NCI-H1105 treated with DMSO at 0.1 percent for 48 hours (cell line): ENCODE data around the gene USP11.
"Not testable (repeated sequence)": the region's sequence is repeated elsewhere in the genome, so short reads cannot be mapped to it uniquely, and the experiment has no call there.

Experiments used
- DNase-seq: peaks from one replicate; lab custom pipeline; 2025; lab: John Stamatoyannopoulos, UW

Gene USP11

GRCh38 chrX:47247206-47247998 lies 14.6 kb downstream of the USP11 start:
- no peak for DNase-seq

- no peak for DNase-seq
These were observed 15.2 kb downstream of the USP11 start for GRCh38 chrX:47247999-47248320.

GRCh38 chrX:47248576-47248975 lies 15.8 kb downstream of the USP11 start:
- DNase-seq, result no peak

GRCh38 chrX:47250017-47250347 lies 17.2 kb downstream of the USP11 start:
- DNase-seq, result no peak

GRCh38 chrX:47257620-47258019 lies 24.8 kb downstream of the USP11 start:
- not testable (repeated sequence) for DNase-seq

- no peak for DNase-seq
These were observed 31.8 kb downstream of the USP11 start for GRCh38 chrX:47264483-47265173.

GRCh38 chrX:47266643-47267042 lies 33.8 kb downstream of the USP11 start:
- DNase-seq, result no peak

GRCh38 chrX:47272013-47272408 lies 39.2 kb downstream of the USP11 start:
- no peak for DNase-seq

GRCh38 chrX:47273011-47273730 lies 40.4 kb downstream of the USP11 start:
- no peak for DNase-seq

GRCh38 chrX:47278691-47279090 lies 45.9 kb downstream of the USP11 start:
- DNase-seq, result no peak

GRCh38 chrX:47283015-47283771 lies 50.4 kb downstream of the USP11 start:
- peak; percentile 51 for DNase-seq

- DNase-seq, result not testable (repeated sequence)
These were observed 51.8 kb downstream of the USP11 start for GRCh38 chrX:47284616-47285015.

- DNase-seq, result no peak
These were observed 53.1 kb downstream of the USP11 start for GRCh38 chrX:47285836-47286320.

- DNase-seq, result no peak
These were observed 60.3 kb downstream of the USP11 start for GRCh38 chrX:47293106-47293505.

GRCh38 chrX:47296766-47297365 lies 64.1 kb downstream of the USP11 start:
- no peak for DNase-seq

- no peak for DNase-seq
These were observed 65.1 kb downstream of the USP11 start for GRCh38 chrX:47297874-47298273.
